Stimulated activated CD4-positive, alpha-beta T cell treated with anti-CD3 and anti-CD28 coated beads, Interleukin-15, amount 100 ng/mL, for 24 hours (primary cell): ENCODE measurements around the gene ZNF512B.
"Not testable (repeated sequence)": the region's sequence is repeated elsewhere in the genome, so short reads cannot be mapped to it uniquely, and the experiment has no call there.

Experiments used
- DNase-seq: peaks from one replicate; pipeline ENCODE4 v3.0.0-alpha.2; 2020

The ZNF512B gene

GRCh38 chr20:63932606-63933160 is 37.0 kb downstream of the ZNF512B start:
- no peak for DNase-seq

- no peak for DNase-seq
Observed at GRCh38 chr20:63931735-63932134, 38.0 kb downstream of the ZNF512B start.

- no peak for DNase-seq
Observed at GRCh38 chr20:63930971-63931553, 38.7 kb downstream of the ZNF512B start.

- DNase-seq, result not testable (repeated sequence)
Observed at GRCh38 chr20:63929473-63929883, 40.3 kb downstream of the ZNF512B start.

GRCh38 chr20:63929071-63929470 is 40.7 kb downstream of the ZNF512B start:
- DNase-seq, result no peak

GRCh38 chr20:63926298-63926697 is 43.4 kb downstream of the ZNF512B start:
- no peak for DNase-seq

GRCh38 chr20:63924241-63924640 is 45.5 kb downstream of the ZNF512B start:
- no peak for DNase-seq

- DNase-seq, result no peak
Observed at GRCh38 chr20:63923651-63924050, 46.1 kb downstream of the ZNF512B start.

- DNase-seq, result no peak
Observed at GRCh38 chr20:63920226-63920625, 49.5 kb downstream of the ZNF512B start.

GRCh38 chr20:63919130-63919529 is 50.6 kb downstream of the ZNF512B start:
- DNase-seq, result no peak

GRCh38 chr20:63917811-63918210 is 51.9 kb downstream of the ZNF512B start:
- DNase-seq, result peak; percentile 29

- DNase-seq, result not testable (repeated sequence)
Observed at GRCh38 chr20:63916371-63916939, 53.3 kb downstream of the ZNF512B start.

GRCh38 chr20:63915471-63915870 is 54.3 kb downstream of the ZNF512B start:
- DNase-seq, result no peak

GRCh38 chr20:63913768-63914167 is 56.0 kb downstream of the ZNF512B start:
- no peak for DNase-seq

GRCh38 chr20:63911176-63911575 is 58.6 kb downstream of the ZNF512B start:
- no peak for DNase-seq

GRCh38 chr20:63908008-63908682 is 61.6 kb downstream of the ZNF512B start:
- DNase-seq, result no peak
